HG03457 (cell line): ENCODE results near the gene SECTM1.

Experiments used
- ATAC-seq: cut with Tn5 transposase; IDR thresholded peaks from one replicate; pipeline ENCODE4 v1.9.1; 2021; ENCODE audit warnings: moderate number of reproducible peaks; ENCODE audit not compliant: unreplicated experiment

Gene SECTM1

GRCh38 chr17:82329683-82330321, 3.8 kb downstream of the SECTM1 start:
- ATAC-seq: no peak

- no peak for ATAC-seq
Measured at GRCh38 chr17:82328994-82329507, 4.5 kb downstream of the SECTM1 start.

- no peak for ATAC-seq
Measured at GRCh38 chr17:82328141-82328993, 5.2 kb downstream of the SECTM1 start.

DNA sequence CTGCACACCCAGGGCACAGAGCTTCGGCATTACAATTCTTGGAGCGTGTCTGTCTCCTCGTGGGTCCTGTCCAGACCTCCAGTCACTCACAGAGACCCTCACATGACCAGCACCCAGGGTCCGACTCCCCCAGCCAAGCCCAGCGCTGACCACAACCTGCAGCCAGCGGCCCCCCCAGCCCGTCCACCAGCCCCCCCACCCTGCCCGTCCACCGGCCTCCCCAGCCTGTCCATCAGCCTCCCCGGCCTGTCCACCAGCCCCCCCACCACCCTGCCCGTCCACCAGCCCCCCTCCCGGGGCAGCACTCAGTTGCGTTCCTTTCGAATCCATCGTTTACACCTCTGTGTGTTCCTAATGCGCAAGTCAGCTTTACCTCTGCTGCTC, 5.8 kb downstream of the SECTM1 start:
- no peak for ATAC-seq

DNA sequence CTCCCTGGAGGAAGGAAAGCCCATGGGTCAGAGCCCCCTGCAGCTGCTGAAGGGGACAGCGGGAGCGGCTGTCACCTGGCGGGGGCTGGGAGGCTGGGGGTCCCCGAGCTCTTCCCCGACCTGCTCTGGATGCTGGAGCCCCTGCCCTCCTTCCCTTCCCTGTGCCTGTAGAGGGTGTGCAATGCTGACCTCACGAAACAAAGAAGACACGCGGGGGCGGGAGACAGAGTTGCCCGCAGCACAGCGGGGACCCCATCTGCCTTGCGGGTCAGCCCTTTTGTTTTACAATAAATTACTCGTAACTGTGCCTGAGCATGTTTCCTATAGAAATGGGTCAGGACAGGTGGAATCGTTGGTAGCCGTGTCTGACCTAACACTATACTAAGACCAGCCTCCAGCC, 6.3 kb downstream of the SECTM1 start:
- ATAC-seq: no peak

- ATAC-seq: no peak
Measured at GRCh38 chr17:82325286-82326180, 8.0 kb downstream of the SECTM1 start.

DNA sequence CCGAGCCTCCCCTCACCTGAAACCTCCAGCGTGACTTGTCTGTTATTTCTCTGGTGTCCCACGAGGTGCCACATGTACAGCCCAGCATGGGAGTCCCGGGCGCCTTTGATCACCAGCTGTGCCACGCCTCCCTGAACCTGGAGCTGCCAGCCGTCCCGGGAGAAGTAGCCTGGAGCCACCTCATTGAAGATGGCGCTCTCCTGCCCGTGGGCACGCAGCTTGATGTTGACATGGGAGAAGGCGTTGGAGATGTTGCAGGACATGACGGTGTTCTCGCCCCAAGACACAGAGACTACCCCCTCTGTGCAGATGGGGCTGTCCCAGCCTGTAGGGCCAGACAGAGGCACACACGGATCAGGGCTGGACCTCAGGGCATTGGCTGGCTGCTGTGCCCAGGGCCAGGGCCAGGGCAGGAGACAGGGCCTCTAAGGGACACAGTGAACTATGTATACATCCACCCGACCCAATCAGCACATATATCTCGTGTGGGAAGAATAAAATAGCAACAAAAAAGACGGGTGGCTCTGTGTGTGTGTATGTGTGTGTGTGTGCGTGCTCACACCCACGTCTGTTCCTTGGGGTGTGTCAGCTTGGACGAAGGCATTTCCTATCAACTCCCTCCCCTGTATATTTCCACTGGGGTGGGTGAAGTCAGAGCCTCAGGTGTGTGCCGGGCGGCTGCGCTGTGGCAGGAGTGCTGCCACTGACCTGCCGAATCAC, 8.8 kb downstream of the SECTM1 start:
- ATAC-seq: no peak

DNA sequence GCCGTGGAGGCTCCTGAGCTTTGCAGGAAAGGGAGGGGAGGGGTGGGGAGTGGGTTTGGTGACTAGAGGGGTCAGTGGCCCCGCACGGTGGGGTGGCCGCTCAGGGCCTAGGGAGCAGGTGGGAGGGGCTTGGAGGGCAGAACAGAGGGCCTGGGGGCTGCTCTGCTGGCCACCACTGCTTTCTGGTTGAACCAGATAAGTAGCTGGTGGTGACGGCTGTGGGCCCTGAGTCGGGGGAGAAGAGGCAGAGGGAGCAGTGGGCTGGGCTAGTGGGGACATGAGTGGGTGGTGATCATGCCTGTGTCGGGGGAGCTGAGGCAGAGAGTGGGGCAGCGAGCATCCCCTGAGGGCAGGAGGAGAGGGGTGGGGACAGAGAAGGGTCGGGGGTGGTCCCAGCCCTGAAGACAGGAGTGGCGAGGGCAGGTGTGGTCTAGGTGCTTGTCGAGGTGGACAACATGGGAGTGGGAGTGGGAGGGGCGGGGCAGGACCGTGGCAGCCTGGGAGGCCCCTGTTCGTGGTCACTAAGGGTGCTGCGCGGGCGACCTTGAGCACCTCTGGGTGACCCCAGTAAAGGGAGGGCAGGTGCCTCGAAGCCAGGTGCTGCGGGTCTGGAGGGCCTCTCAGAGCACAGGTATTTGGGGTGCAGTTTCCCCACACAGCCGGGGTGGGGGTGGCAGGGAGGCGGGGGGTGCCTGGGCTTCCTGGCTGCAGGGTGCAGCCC, 9.9 kb downstream of the SECTM1 start:
- no peak for ATAC-seq

DNA sequence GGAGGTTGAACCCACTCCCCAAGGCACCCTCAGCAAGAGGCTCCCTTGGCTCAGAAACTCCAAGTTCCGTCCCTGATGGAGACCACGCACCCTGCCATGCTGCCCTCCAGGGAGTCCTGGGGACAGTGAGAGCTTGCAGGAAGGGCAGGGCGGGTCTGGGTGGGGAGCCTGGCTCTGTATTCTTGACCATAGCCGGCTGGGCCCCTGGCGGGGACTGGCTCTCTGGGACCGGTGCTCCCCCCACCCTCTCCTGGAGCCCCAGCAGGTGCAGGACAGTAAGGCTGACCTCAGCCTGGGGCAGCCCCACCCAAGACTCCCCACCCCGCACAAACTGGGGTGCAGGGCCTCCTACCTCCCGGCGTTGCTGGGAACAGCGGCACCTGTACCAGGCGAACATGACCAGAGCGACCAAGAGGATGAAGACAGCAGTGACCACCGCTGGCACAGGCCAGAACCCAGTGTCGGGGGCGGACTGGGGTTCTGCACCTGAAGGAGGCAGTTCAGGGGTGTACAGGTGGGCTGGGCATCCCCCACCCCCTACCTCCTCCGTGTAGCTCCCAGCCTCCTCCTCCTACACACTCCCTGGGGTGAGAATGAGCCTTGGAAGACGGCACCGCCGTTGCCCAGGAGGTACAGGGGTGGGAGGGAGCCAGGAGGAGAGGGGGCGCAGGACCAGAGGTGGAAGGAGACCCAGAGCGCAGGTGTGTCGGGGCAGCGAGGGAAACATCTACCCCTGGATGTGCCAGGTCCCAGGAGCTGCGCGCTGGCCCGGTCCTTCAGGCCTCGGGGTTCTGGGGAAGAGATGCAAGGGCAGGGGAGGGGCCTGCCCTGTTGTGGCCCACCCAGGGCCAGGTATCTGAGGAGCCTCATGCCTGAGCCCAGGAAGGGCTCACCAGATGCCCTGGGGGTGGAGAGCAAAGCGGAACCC, 10.8 kb downstream of the SECTM1 start:
- ATAC-seq: no peak

DNA sequence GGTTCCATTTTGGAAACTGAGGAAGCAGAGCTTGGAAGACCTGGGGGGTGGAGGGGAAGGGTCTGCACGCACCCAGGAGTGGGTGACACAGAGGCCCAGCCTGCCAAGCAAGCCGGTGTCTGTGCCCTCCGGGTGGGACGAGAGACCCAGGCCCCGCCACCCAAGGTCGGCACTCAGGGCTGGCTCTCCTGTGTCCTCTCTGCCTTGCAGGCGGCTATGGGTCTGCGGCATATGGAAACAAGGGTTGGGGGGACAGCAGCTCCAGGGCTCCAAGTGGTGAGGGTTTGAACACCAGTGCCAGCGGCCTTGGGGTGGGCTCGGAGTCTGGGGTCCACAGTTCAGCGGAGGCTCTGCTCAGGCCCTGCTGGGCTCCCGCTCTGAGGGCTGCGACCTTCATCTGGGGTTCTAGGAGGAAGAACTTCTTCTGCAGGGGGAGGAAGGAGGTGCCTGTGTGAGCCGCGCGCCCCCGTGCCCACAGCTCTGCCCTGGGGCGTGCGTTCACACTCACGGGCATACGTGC, 11.6 kb downstream of the SECTM1 start:
- no peak for ATAC-seq

DNA sequence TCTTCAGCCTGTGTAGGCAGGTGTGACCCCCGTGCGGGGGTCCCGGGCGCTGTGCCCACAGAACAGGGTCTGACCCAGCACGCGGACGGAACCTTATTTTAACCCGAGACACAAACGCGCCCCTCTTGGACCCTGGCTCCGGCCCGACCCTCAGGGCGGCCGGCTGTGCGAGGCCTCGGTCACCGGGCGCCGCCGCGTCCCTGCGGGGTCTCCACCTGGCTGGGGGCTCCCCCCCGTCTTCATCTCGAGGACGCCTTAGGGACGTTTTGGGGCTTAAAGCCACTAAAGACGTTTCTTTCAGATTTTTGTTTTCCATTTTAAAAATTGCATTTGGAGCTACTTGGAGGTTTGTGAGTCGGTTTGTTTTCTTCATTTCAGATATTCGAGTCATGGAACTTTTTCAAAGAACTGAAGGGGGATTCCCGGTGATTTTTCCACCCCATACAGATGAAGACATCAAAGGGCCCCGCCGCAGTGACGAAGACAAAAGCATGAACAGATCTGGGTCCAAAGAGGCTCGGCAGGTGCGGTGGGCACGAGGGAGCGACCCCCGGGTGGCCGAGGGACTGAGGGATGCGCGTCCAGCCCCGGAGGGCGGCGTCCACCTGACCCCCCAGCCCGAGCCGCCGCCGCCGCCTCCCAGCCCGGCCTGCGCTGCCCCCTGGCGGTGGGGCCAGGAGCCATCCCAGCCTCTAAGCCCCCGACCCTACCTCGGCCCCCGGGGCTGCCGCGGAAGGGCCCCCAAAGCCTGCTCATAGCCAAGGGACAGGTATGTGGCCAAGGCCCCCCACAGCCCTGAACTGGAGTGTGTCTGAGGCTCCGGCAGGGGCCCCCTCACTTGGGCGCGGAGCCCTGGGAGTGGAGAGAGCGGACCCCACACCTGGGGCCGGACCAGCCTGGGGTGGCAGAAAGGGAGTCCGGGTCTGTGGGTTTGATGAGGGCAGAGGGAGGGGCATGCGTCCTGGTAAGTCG, 12.3 kb downstream of the SECTM1 start:
- ATAC-seq: no peak

- ATAC-seq: no peak
Measured at GRCh38 chr17:82320140-82320840, 13.3 kb downstream of the SECTM1 start.

GRCh38 chr17:82319619-82320062, 13.9 kb downstream of the SECTM1 start:
- ATAC-seq: no peak

- no peak for ATAC-seq
Measured at GRCh38 chr17:82318772-82319606, 14.6 kb downstream of the SECTM1 start.

DNA sequence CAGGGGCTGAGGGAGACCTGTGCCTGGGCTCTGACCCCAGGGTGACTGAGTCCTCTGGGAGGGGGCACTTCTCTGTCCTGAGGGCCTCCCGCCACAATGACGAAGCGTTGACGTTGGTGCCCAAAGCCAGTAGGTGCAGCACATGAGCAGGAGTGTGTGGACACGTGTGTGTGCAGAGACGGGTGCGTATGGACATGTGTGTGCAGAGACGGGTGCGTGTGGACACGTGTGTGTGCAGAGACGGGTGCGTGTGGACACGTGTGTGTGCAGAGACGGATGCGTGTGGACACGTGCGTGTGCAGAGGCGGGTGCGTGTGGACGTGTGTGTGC, 15.4 kb downstream of the SECTM1 start:
- ATAC-seq: no peak
